ENCODE measurements around the gene INPP1.

INPP1 gene

DNA sequence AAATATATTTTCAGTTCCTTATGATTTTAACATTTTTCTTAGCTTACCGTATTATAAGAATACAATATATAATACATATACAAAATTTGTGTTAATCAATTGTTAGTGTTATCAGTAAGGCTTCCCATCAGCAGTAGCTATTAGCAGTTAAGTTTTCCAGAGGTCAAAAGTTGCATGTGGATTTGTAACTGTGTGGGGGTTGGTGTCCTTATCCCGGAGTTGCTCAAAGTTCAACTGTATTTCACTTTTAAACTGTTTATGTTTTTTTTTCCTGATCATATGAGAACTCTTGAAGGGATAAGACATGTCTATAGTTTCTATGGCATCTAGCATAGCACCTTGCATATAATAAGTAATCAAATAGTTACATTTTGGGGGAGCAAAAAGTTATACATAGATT is 52.9 kb downstream of the INPP1 start:
- DNase-seq (ENCODE audit: low read depth): no peak
- TF ChIP-seq CTCF (IDR thresholded peaks at IDR 0.05; ENCODE audit: low read length, missing control alignments): no peak
- H3K4me3 ChIP-seq (replicated peaks; ENCODE audit: low read depth, low read length): no peak overlapping the region

DNA sequence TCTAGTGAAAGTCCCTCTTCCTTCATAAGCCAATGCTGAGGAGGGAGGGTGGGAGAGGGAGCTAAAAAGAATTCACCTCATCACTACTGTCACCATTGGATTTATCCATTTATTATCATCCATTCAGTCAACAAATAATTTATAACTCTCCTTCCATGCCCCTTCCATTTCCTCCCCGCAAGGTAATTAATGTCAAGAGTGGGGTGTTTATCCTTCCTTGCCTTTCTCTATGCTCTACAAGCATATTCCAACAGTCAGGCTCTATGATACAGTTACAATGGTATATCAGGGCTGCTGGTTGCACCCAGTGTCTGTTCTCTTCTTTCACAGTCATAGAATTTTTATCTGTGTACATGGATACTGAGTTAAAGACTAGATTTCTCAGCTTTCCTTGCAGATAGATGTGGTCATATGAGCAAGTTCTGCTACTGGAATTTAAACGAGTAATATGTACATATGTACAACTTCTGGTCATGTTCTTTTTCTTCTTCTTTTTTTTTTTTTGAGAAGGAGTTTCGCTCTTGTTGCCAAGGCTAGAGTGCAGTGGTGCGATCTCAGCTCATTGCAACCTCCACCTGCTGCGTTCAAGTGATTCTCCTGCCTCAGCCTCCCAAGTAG is 59.7 kb downstream of the INPP1 start:
- DNase-seq (ENCODE audit: low read depth): no peak
- no peak overlapping the region for H3K4me3 ChIP-seq (replicated peaks; ENCODE audit: low read depth, low read length)
- TF ChIP-seq CTCF (IDR thresholded peaks at IDR 0.05; ENCODE audit: low read length, missing control alignments): no peak

DNA sequence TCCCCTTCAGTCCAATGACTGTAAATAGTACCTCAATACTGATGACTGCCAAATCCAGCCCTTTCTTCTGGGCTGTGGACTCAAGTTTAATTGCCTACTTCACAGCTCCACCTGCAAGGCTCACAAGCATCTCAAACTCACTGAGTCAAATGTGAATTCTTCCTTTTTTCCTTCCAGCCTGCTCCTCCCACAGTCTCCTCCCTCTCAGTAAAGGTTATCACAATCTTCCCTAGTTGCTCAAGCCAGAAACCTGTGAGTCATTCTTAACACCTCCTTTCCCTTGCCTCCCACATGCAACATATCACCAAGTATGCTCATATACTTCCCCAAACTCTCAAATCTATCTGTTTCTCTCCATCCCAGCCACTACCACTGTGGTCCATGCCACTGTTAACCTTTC is 61.1 kb downstream of the INPP1 start:
- H3K4me3 ChIP-seq (replicated peaks; ENCODE audit: low read depth, low read length): no peak overlapping the region
- peak; percentile 49 for DNase-seq (ENCODE audit: low read depth)
- no peak for TF ChIP-seq CTCF (IDR thresholded peaks at IDR 0.05; ENCODE audit: low read length, missing control alignments)

GRCh38 chr2:190405070-190405469 is 61.7 kb downstream of the INPP1 start:
- DNase-seq (ENCODE audit: low read depth): no peak
- no peak for TF ChIP-seq CTCF (IDR thresholded peaks at IDR 0.05; ENCODE audit: low read length, missing control alignments)
- H3K4me3 ChIP-seq (replicated peaks; ENCODE audit: low read depth, low read length): no peak overlapping the region

DNA sequence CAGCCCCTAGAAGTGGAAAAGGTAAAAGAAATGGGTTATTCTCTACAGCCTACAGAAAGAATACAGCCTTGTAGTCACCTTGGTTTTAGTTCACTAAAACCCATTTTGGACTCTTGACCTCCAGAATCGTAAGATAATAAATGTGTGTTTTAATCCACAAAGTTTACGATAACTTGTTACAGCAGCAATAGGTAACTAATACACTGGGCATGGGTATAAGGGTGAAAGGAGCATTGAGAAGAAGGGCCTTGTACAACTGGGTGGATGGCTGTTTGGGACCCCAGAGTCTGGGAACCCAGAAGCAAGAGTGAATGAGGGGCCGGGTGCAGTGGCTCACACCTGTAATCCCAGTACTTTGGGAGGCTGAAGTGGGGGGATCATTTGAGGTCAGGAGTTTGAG is 62.6 kb downstream of the INPP1 start:
- no peak for TF ChIP-seq CTCF (IDR thresholded peaks at IDR 0.05; ENCODE audit: low read length, missing control alignments)

DNA sequence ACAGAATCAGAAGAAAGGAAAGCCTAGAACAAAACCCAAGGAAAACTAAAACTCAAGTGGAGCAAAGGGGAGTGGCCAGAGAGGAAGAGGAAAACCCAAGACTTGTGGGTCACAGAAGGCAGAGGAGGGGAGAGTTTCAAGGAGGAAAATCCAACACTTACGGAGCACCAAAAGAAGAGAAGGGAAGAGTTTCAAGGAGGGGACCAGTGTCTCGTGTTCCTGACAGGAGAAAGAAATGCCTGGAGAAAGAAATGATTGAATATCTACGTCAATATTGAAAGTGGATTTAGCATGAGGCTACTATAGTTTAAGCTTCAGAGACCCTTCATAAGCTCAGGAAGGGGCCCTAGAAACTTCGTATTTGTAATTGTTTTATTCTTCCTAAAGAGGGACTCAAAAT is 63.4 kb downstream of the INPP1 start:
- no peak overlapping the region for H3K4me3 ChIP-seq (replicated peaks; ENCODE audit: low read depth, low read length)
- TF ChIP-seq CTCF (IDR thresholded peaks at IDR 0.05; ENCODE audit: low read length, missing control alignments): no peak
- DNase-seq (ENCODE audit: low read depth): no peak

More for the DNA sequence above, 62.6 kb downstream of the INPP1 start:
- DNase-seq (ENCODE audit: low read depth): no peak
- H3K4me3 ChIP-seq (replicated peaks; ENCODE audit: low read depth, low read length): no peak overlapping the region

DNA sequence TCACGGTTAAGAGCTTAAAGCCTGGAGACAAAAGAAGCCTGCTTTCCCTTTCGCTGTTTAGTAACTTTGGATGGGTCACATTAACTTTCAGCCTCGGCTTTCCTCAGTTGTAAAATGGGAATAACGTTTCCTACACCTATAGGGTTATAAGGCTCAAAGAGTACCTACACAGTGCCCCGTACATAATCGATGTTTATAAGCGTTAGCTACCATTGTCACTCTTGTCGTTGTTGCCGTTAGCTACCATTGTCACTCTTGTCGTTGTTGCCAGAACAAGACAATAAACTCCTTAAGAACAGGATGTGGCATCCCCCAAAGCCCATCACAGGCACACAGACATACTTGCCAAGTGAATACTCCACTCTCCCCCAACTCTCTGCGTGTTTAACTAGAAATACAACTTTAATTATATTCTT is 63.9 kb downstream of the INPP1 start:
- H3K4me3 ChIP-seq (replicated peaks; ENCODE audit: low read depth, low read length): no peak overlapping the region
- TF ChIP-seq CTCF (IDR thresholded peaks at IDR 0.05; ENCODE audit: low read length, missing control alignments): no peak
- DNase-seq (ENCODE audit: low read depth): no peak

Data from fibroblast of pulmonary artery (primary cell).